ENCODE results near the gene SLC22A14.

DNA sequence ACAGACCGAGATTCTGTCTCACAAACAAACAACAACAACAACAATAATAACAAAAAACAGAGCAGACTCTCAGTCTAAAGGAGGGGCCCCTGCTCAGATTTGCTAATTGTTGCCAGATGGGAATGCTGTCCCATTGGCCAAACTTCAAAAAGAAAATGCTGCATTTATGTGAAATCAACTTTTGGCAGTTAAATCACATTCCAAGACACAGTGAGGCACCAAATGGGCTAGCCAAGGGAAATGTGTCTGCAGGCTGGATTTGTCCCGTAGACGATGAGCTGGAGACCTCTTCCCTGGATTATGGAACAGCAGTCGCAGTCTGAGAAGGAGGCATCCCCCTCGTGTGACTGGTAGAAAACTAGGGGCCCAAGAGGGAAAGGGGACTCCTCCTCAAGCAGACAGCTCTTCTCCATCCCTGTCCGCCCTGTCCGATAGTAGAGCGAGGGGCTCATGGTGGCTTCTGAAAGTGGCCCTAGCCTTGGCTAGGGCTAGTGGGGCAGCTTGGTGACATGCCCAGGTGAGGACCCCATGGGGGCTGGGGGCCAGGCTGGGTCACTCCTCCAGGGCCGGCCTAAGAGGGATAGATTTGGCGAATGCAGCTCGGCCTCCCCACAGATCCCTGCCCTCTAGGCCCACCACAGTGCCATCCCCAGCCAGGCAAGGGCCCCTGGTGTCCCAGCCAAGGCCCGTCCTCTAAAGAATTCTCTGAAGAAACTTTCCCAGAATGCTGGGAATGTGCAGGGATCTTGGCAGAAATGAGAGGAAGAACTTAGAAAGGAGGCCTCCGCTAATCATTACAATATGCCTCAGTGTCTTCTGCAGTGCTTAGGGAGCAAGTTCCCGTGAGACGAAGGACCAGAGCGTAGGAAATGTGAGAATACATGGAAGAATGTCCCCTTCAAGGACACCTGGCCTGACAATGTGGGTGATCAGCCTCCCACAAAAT, 2.0 kb downstream of the SLC22A14 start:
- TF ChIP-seq, protein P1, sequence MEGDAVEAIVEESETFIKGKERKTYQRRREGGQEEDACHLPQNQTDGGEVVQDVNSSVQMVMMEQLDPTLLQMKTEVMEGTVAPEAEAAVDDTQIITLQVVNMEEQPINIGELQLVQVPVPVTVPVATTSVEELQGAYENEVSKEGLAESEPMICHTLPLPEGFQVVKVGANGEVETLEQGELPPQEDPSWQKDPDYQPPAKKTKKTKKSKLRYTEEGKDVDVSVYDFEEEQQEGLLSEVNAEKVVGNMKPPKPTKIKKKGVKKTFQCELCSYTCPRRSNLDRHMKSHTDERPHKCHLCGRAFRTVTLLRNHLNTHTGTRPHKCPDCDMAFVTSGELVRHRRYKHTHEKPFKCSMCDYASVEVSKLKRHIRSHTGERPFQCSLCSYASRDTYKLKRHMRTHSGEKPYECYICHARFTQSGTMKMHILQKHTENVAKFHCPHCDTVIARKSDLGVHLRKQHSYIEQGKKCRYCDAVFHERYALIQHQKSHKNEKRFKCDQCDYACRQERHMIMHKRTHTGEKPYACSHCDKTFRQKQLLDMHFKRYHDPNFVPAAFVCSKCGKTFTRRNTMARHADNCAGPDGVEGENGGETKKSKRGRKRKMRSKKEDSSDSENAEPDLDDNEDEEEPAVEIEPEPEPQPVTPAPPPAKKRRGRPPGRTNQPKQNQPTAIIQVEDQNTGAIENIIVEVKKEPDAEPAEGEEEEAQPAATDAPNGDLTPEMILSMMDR (conservative IDR thresholded peaks at IDR 0.05), result no peak
- TF ChIP-seq ZFX (IDR thresholded peaks at IDR 0.05), result no peak

Measured in C4-2B (cell line).